COLO829 (cell line): ENCODE data around the gene OVOL3.
"Not testable (repeated sequence)": the region's sequence is repeated elsewhere in the genome, so short reads cannot be mapped to it uniquely, and the experiment has no call there.

Experiments used
- DNase-seq: peaks from one replicate; pipeline ENCODE4 v3.0.0; 2012; ENCODE audit warnings: low spot score

Gene OVOL3

DNA sequence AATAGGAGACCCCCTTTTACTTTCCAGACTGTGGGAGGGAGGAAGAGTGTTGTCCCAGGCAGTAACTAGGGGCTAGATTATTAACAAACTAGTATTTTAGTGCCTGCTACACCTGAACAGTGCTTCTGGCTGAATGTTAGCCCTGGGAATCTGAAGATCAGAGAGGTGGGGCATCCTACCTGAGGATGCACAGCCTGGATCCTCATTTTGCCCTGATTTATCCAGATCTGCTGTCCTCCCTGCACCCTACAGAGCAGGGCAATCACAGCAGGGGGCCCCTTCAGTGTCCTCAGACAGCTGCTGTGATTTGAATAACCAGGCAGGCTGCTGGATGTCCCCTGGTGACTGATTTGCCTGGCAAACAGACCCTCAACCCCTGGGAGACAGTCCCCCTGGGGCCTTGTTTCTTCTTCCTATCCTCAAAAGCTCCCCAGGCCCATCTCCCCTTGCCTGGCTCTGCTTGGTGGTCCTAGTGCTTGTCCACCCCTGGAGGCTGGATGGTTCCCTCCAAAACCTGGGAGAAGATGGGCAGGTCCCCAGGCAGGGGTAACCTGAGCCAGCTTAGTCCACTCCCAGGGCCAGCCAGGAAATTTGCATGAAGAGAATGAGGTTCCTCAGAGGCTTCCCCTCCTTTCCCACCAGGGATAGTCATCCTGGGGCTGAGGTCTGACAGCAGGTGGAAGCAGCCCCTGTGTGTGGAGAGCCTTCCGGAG lies at the start of gene OVOL3:
Gene OVOL3 (plus strand): TSS at position 657 of the 713 bp plus-strand sequence. CDS start 60 bp downstream, outside the sequence.
- no peak for DNase-seq

DNA sequence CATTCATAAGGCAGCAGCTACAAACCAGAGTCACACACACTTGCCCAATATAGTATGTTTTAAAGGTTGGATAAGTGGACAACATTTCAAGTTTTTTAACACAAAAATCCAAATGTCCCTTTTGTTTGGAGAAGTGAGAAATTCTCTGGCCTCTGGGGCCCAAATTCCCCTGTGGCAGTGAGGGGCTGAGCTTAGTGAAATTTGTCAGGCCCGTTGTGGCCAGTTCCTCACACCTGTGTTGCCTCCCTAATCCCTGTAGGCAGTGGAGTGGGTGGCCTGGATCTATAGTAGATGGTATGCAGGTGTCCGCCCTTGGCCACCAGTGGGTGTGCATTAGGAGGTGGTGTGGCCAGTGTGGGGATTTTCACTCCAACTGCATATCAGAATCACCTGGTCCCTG lies 49.6 kb upstream of the OVOL3 start:
- no peak for DNase-seq

DNA sequence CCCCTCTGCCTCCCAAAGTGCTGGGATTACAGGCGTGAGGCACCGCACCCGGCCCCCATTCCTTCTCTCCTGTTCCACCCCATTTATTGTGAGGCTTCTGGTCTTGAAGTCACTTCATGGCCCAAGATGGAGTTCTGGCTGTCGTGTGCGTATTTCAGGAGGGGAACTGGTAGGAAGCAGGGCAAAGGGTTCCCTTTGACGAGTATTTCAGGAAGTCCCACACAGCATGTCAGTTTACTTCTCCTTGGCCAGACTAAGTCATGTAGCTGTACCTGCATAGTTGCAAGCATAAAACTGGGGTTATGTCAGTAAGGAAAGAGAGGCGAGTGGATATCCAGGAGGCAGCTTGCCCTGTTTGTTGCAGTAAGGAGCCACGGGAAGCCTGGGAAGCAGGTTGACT lies 46.1 kb upstream of the OVOL3 start:
- DNase-seq: no peak

DNA sequence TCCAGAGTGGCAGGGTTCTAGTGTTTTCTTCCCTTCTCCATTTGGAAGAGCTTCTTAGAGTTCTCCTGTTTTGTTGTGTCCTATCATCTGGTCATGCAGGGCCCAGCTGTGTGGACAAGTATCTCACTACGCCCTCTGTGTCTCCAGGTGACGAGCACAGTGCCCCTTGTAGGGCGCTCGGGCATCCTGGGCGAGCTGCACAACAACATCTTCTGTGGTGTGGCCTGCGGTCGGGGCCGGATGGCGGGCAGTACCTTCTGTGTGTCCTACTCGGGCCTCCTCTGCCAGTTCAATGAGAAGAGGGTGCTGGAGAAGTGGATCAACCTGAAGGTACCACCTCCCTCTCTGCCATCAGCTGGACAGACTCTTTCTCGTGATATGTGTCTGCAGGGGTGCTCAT lies 43.3 kb upstream of the OVOL3 start:
- DNase-seq: no peak

DNA sequence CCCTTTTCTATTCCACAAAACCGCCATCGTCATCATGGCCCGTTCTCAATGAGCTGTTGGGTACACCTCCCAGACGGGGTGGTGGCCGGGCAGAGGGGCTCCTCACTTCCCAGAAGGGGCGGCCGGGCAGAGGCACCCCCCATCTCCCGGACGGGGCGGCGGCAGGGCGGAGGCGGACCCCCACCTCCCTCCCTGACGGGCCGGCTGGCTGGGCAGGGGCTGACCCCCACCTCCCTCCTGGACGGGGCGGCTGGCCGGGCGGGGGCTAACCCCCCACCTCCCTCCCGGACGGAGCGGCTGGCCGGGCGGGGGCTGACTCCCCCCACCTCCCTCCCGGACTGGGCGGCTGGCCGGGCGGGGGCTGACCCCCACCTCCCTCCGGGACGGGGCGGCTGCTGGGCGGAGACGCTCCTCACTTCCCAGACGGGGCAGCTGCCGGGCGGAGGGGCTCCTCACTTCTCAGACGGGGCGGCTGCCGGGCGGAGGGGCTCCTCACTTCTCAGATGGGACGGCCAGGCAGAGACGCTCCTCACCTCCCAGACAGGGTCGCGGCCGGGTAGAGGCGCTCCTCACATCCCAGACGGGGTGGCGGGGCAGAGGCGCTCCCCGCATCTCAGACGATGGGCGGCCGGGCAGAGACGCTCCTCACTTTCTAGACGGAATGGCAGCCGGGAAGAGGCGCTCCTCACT lies 42.0 kb upstream of the OVOL3 start:
- not testable (repeated sequence) for DNase-seq

DNA sequence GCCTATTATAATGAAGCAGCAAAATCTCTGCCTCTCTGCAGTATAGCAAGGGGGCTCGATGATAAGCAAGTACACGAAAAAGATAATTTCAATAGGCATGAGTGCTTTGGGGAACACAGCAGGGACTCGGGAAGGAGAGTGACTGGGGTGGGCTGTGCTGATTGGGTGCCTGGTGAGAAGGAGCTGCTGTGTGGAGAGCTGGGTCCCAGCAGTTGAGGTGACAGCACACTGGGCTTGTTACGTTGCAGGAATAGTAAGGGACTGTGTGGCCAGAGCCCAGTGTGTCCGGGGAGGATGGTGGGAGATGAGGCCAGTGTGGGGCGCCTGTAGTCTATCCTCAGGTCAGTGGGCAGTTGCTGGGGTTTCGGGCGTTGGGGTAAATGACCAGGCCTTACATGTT lies 38.9 kb upstream of the OVOL3 start:
- DNase-seq: no peak

DNA sequence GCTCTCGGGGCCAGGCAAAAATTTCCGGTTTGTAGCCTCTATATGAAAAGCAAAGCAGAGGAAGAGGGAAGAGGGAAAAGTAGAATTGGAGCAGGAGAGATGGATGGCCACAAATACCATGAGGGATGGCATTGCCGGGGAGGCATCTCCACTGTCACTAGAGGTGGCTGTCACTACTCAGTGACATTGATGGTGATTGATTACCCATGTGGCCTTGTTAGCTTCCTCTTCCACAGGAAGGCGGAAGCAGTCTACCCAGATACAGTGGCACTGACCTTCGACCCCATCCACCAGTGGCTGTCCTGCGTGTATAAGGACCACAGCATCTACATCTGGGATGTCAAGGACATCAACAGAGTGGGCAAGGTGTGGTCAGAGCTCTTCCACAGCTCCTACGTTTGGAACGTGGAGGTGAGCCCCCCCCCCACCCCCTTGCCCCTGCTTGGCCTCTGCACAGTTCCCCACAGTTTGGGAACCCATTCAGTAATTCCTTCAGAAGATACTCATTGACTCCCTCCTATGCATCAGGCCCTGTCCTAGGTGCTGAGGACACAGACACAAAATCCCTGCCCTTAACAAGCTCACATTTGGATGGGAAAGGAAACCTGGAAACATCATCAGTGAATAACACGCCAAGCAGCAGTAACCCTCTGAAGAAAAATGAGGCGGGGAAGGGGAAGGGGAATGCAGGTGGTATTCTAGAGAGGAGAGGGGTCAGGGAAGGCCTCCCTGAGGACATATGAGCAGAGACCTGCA lies 37.6 kb upstream of the OVOL3 start:
- DNase-seq: no peak

DNA sequence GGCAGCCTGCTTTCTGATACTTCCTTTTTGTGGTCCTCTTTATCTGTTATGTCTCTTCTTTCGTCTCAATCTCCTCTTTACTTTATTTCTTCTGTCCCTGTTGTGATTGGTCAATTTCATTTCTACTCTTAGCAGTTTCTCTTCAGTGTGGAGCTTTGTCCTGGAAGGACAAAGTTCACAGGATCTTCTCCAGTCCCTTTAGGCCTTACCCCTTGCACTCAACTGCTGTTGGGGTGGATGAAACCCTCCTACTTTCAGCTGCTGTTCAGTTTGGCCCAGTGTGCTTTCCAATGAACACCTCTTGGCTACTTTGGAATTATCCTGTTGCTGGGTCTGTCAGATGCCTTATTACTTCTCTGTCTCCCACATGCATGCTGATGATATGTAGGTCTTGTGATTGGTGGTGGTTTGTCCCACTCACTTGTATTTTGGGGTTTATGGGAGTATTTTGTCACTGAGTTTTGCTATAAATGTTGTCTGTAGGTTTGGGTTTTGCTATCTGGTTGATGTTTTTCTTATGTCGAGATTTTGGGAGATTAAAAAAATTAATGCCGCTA lies 31.5 kb upstream of the OVOL3 start:
- no peak for DNase-seq

DNA sequence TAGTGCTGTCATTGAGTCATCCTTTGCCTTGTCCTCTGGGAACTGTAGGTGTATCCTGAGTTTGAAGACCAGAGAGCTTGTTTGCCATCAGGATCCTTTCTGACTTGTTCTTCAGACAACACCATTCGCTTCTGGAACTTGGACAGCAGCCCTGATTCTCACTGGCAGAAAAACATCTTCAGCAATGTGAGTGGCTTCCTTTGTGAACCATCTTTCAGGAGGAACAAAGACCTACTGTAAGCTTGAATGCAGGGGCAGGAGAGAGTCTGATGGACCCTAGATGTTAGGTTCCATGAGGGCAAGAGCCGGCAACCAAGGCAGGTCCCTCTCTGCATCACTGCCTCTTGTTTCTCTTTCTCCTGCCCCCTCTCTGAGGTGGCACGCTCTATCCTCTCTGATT lies 29.6 kb upstream of the OVOL3 start:
- peak; percentile 25 for DNase-seq

DNA sequence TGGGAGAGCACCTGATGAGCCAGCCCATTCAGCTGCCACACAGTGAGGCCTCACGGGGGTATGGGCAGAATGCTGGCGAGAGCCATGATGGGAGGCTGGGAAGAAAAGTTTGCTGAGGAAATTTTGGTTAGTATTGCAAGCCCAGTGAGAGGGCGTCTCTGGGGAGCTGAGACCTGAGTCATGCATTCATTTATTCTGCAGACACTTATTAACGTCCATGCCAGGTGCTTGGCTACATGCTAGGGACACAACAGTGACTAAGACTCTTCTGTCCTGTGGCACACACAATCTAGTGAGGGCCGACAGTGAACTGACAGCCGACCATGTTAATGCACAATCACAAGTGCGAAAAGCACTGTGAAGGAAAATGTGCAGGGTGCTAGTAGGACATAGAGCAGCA lies 29.0 kb upstream of the OVOL3 start:
- no peak for DNase-seq

DNA sequence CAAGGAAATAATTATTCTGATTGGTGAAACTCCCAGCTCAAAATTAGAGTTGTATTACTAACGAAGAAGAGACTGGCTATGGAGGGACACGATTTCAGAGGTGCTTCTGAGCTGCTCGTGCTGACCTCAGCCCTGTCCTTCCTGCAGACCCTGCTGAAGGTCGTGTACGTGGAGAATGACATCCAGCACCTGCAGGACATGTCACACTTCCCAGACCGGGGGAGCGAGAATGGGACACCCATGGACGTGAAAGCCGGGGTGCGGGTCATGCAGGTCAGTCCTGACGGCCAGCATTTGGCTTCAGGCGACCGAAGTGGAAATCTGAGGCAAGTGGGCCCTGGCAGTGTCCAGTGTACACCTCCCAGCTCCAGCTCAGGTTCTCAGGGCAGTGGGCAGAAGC lies 28.0 kb upstream of the OVOL3 start:
- no peak for DNase-seq

DNA sequence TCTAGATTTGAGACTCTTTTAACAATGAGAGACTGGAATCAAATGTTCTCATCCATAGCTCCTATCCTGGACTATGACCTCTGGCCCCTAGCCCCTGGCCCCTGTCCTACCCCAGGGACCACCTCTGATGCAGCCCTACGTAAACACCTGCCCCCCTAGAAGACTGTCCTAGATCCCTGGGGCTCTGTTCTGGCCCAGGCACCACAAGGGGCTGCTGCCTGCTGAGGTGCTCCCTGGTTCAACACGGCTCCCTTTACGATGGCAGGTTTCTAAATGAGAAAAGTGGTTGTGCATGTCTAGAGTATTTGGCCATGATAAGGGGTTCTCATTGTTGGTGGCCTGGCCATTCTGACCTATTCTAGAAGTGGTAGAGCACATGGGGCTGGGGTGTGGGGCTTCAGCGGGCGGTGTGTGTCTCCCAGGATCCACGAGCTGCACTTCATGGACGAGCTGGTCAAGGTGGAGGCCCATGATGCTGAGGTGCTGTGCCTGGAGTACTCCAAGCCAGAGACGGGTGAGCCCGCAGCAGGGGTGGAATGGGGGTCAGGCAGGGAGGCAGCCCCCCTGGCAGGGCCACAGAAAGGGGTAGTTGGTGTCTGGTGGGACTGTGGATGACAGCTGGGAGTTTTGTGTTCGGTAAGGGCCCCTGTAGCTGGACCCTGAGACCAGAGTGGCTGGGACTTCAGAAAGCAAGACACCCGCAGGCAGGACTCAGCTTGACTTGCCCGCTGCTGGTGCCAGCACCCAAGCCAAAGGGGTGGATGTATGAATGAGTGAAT lies 26.5 kb upstream of the OVOL3 start:
- no peak for DNase-seq

DNA sequence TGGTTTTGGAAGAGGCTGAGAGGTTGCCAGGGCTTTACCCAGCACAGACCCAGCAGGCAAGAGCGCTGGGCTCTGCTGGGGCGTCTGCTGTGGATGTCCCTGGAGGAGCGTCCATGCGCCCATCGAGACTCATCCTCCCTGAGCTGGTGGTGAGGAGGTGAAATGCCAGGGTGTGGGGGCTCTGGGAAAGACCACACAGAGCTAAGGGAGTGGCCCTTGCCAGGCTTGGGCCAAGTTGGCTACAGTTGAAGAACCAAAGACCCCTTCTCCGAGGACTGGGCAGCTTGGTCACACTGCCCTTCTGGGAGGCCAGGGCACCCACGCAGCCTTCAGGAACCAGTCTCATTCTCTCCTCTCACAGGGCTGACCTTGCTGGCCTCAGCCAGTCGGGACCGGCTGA lies 24.6 kb upstream of the OVOL3 start:
- DNase-seq: no peak

DNA sequence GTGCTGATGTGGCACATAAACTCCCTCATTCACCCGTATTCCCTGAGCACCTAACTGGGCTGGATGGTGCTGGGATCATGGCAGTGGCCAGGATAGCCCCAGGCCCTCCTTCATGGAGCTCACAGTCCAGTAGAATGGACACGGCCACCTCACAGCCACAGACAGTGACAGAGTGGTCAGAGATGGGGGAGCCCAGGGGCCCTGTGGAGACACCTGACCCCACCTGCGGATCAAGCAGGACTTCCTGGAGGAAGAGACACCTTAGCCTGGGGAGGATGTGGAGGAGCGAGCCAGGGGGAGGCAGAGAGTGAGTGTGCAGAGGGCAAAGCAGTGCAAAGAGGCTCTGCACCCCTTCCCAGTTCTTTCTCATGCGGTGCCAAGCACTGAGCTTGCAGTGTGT lies 21.1 kb upstream of the OVOL3 start:
- no peak for DNase-seq

DNA sequence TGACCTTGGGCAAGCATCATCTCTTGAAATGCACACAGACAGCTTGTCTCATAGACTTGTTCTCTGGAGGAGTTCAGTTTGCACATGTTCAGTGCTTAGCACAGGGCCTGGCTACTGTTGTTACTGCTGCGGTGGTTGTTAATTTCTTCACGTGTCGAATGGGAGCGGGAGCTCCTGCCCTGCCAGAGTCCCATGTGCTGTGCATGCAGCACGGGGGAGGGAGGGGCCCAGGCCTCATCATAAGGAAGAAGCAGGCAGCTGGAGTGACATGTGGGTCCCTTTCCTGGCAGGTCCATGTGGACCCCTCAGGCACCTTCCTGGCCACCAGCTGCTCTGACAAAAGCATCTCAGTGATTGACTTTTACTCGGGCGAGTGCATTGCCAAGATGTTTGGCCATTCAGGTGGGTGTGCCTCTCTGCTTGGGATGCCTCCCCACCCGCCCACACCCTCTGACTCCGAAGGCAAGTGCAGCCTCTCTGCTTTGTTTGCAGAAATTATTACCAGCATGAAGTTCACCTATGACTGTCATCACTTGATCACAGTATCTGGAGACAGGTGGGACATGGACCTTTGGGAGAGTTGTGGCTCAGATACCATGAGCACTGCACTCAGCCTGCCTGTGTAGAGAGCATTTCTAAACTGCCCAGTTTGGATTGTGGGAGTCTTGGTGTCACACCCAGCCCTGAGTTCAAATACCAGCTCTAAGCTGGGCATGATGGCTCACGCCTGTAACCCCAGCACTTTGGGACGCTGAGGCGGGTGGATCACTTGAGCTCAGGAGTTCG lies 19.8 kb upstream of the OVOL3 start:
- no peak for DNase-seq

DNA sequence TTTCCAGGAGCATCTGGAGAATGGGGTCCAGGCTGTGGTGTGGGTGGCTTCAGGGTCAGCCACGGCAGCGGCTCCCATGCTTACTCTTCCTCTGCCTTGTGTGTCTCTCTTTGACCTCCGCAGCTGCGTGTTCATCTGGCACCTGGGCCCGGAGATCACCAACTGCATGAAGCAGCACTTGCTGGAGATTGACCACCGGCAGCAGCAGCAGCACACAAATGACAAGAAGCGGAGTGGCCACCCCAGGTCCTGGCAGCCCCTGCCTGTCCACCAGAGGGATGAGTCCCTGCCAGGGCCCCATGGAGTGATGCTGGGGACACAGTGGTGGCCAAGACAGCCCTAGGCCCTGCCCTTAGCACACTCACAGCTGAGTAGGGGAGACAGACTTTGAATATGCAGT lies 18.4 kb upstream of the OVOL3 start:
- no peak for DNase-seq

DNA sequence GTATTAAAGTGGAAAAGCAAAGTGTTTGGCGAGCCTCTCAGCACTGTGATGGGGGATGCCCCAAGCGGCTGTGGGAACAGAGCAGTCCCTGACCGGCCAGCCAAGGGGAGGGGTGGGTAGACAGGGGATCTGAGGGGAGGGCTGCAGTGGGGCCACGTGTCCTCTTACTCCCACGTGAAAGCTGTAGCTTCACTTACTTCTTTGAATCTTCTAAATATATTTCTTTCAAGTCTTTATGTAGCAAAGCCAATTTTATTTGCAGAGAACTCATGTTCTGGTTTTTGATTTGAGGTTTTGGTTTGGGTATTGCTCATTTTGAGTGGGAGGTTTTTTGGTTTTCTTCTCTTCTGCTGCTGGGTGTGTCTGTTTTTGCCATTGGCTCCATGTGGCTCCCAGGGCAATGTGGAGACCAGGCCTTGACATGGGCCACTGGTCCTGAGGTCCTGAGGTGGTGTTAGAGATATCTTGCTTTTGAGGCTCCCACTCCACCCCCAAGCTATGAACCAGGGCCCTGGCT lies 17.7 kb upstream of the OVOL3 start:
- no peak for DNase-seq

DNA sequence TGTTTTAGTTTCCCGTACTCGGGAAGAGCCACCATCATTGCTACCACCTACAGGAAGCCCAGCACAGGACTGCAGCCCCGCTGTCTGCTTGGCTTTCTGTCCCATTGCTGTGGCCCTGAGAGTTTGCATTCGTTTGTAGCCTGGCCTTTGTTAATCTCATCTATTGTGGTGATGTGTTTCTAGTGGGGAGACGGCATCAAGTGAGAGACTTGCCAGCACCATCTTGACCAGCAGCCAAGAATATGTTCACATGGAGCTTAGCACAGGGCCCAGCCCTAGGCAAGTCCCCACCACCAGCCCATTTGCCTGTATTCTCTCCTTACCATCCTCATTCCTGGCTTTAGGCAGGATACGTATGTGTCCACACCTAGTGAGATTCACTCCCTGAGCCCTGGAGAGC lies 17.3 kb upstream of the OVOL3 start:
- DNase-seq: no peak

DNA sequence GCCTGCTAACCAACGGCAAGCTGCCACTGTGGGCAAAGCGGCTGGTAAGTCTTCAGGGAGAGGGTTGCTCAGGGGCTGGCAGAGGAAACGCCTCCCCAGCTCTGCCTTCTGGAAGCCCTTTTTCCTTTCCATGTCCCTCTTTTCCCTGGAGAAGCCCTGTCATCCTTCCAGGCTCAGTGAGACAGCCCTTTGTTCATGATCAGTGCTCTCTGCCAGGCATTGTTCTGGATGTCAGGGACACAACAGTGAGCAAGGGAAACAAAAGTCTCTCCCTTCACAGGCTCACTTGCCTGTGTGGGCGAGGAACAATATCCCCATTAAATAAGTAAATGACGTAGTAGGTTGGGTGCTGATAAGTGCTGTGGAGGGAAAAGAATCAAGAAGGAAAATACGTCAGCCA lies 13.9 kb upstream of the OVOL3 start:
- no peak for DNase-seq

DNA sequence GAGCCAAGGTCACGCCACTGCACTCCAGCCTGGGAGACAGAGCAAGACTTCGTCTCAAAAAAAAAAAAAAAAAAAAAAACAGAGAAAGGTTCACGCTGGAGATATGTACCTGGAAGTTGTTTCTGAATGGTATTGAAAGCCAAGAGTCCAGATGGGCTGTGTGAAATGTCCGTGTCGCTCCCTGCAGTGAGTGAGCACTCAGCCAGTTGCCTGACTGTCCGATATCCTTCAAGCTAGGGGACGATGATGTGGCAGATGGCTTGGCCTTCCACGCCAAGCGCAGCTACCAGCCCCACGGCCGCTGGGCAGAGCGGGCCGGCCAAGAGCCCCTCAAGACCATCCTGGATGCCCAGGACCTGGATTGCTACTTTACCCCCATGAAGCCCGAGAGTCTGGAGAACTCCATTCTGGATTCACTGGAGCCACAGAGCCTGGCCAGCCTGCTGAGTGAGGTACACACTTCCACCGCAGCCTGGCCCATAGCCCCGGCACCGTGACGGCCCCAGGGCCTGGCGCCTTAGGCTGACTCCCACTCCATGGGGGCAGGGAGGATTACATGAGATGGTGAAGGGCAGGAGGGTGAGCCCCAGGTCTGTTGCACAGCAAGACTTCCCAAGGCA lies 11.7 kb upstream of the OVOL3 start:
- no peak for DNase-seq

DNA sequence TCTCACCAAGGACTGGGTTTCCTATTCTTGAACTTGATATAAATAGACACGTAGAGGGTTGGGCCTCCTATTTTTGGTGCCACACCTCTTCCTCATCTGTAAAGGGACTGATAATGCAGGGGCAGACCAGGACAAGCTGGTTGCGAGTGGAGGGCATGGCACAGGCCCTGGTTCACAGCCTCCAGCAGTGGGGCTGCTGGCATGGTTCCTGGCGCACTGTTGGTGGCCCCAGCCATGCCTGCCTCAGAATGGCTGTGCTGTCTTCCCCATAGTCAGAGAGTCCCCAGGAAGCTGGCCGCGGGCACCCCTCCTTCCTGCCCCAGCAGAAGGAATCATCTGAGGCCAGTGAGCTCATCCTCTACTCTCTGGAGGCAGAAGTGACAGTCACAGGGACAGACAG lies 10.5 kb upstream of the OVOL3 start:
- DNase-seq: no peak
